ENCODE results near the gene SGCE.

Gene SGCE

GRCh38 chr7:94658826-94659225, 2.9 kb upstream of the SGCE start:
- no peak for DNase-seq

GRCh38 chr7:94657771-94658693, 2.1 kb upstream of the SGCE start:
- DNase-seq: peak; percentile 89

GRCh38 chr7:94656925-94657731, 1.2 kb upstream of the SGCE start:
- DNase-seq: no peak

GRCh38 chr7:94656658-94656924, 658 bp upstream of the SGCE start:
- DNase-seq: peak; percentile 60

- DNase-seq: peak; percentile 85
Observed at GRCh38 chr7:94655126-94655847, 646 bp downstream of the SGCE start.

GRCh38 chr7:94654783-94655125, 1.2 kb downstream of the SGCE start:
- no peak for DNase-seq

- DNase-seq: no peak
Observed at GRCh38 chr7:94650147-94651051, 5.5 kb downstream of the SGCE start.

- DNase-seq: no peak
Observed at GRCh38 chr7:94649450-94649849, 6.5 kb downstream of the SGCE start.

- no peak for DNase-seq
Observed at GRCh38 chr7:94648731-94649130, 7.2 kb downstream of the SGCE start.

- no peak for DNase-seq
Observed at GRCh38 chr7:94647295-94647694, 8.6 kb downstream of the SGCE start.

- DNase-seq: no peak
Observed at GRCh38 chr7:94643771-94644545, 12.0 kb downstream of the SGCE start.

- DNase-seq: no peak
Observed at GRCh38 chr7:94642838-94643653, 12.9 kb downstream of the SGCE start.

GRCh38 chr7:94639384-94639783, 16.5 kb downstream of the SGCE start:
- no peak for DNase-seq

- DNase-seq: no peak
Observed at GRCh38 chr7:94635687-94636086, 20.2 kb downstream of the SGCE start.

- DNase-seq: no peak
Observed at GRCh38 chr7:94634502-94634901, 21.4 kb downstream of the SGCE start.

- DNase-seq: no peak
Observed at GRCh38 chr7:94633687-94634086, 22.2 kb downstream of the SGCE start.

- DNase-seq: no peak
Observed at GRCh38 chr7:94633014-94633341, 23.0 kb downstream of the SGCE start.

GRCh38 chr7:94632338-94633013, 23.5 kb downstream of the SGCE start:
- DNase-seq: no peak

GRCh38 chr7:94630855-94631254, 25.1 kb downstream of the SGCE start:
- DNase-seq: no peak

- no peak for DNase-seq
Observed at GRCh38 chr7:94623820-94624219, 32.1 kb downstream of the SGCE start.

Data from right forelimb (tissue), 1 donor.